Transverse colon (tissue), 4 donors: ENCODE results near the gene PLEKHA6. TPM values are rescaled to one million over a fixed set of nuclear protein-coding genes. Genes with fewer than 3 reads are reported as not detected.

Source experiments
- DNase-seq: peaks from one replicate; pipeline ENCODE4 v3.0.0-alpha.2; 2019
- H3K27ac ChIP-seq, 4 donors: fragments of 200-600 bp; sonication (generic); 2 replicates each; pipeline ENCODE4 v1.5.1; 2016 to 2018; ENCODE audit warnings: inconsistent platforms in 4 of 4
- H3K27me3 ChIP-seq: fragments of 200-600 bp; sonication (generic); 2 replicates; pipeline ENCODE4 v1.5.1; 2017; ENCODE audit warnings: inconsistent platforms
- H3K36me3 ChIP-seq, 4 donors: fragments of 200-600 bp; sonication (generic); 2 replicates each; pipeline ENCODE4 v1.5.1; 2017 to 2019; ENCODE audit warnings: inconsistent platforms in 4 of 4
- H3K4me1 ChIP-seq, 4 donors: fragments of 200-600 bp; sonication (generic); 2 replicates each; pipeline ENCODE4 v1.5.1; 2017 to 2020; ENCODE audit warnings: inconsistent platforms in 4 of 4
- H3K4me3 ChIP-seq, 4 donors: fragments of 200-600 bp; sonication (generic); 1 replicate in 1 of 4; 2 replicates in 3 of 4; pipeline versions ENCODE4 v1.5.1 to v1.6.1; 2017 to 2019; ENCODE audit warnings: inconsistent platforms in 4 of 4
- H3K9me3 ChIP-seq, 2 donors: fragments of 200-600 bp; sonication (generic); 2 replicates each; pipeline ENCODE4 v1.5.1; 2017 to 2019; ENCODE audit warnings: inconsistent platforms in 2 of 2
- CTCF ChIP-seq, 5 experiments: fragments of 200-600 bp in 3 of 5; fragments of 450-650 bp in 2 of 5; sonication (generic) in 3 of 5; IDR thresholded peaks; 1 replicate in 2 of 5; 2 replicates in 3 of 5; pipeline ENCODE4 v1.5.1; 2016 to 2017; ENCODE audit warnings: antibody characterized with exemption in 5 of 5, inconsistent platforms in 3 of 5, mild to moderate bottlenecking in 2 of 5, moderate library complexity in 1 of 5
- EP300 ChIP-seq: sonication (generic); formaldehyde crosslinking; IDR thresholded peaks from one replicate; pipeline ENCODE4 v1.6.1; 2017; ENCODE audit warnings: antibody characterized with exemption, low read depth
- POLR2A ChIP-seq: fragments of 450-650 bp; IDR thresholded peaks from one replicate; pipeline ENCODE4 v1.6.1; 2016; ENCODE audit warnings: antibody characterized with exemption, mild to moderate bottlenecking, moderate library complexity
- POLR2AphosphoS5 ChIP-seq, 3 donors: sonication (generic); formaldehyde crosslinking; IDR thresholded peaks; one replicate each; pipeline ENCODE4 v1.6.1; 2016; ENCODE audit warnings: antibody characterized with exemption in 3 of 3
- WGBS, 2 donors: methylation state at CpG; one replicate each; pipeline ENCODE4 v1.1.5; 2018; ENCODE audit warnings: low coverage in 1 of 2; 5-methylcytosine and 5-hydroxymethylcytosine counted together
- in situ Hi-C, 4 donors: fragments of 200-750 bp; cut with MboI; loops; one replicate each; pipeline versions ENCODE4 v1.15.0 to v1.15.1; 2017; ENCODE audit warnings: low sequenced_read_pairs in 3 of 4, low pct_ligation_motif_present in 1 of 4, low pct_unique_long_range_greater_than_20kb in 1 of 4
- intact Hi-C: fragments of 100-400 bp; cut with DNase I; formaldehyde crosslinking; loops from one replicate; pipeline ENCODE4 v1.15.1; 2023; ENCODE audit warnings: low total_unique reads
- total RNA-seq, 4 donors: library from RNA; depleted of rRNA; stranded (reverse); fragments of >200 nt; gene quantifications; one replicate each; pipeline ENCODE4 v1.1.0, GENCODE V29; 2016

PLEKHA6 gene
- total RNA-seq, 4 donors from 2014 or later, result 58.7 to 209 (median 97.9) TPM

DNA sequence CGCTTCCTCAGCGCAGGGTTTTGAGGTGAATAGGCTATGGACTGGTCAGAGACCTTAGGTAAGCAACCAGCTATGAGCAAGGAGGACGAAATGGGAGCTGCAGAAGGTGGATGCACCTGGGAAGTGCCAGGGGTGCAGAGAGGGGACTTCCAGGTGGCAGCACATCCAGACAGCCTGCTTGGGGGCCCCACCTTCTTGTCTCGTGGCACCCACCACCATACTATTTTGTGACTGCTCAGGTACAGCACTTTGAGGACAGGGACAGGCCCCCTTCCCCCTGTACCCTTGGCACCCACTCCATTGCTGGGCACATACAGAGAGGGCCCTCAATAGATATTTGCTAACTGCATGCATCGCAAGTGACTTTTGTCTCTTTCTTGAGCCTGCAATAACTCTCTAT lies 162.7 kb downstream of the PLEKHA6 start:
- H3K27me3 ChIP-seq, result peaks cover 17% of the 10 kb centered on the region
- H3K4me3 ChIP-seq, result no peak overlapping the region
- in situ Hi-C loops (no loop called here), intact Hi-C loops (no loop called here)
- H3K27ac ChIP-seq, result no peak overlapping the region
- 87 to 90% methylated on average over 3 to 5 of the region's 5 CpGs for WGBS, 2 donors
- no peaks in the 10 kb centered on the region for H3K36me3 ChIP-seq
- H3K4me1 ChIP-seq, result no peaks in the 10 kb centered on the region
- TF ChIP-seq POLR2A, result no peak
- no peak for TF ChIP-seq CTCF (IDR thresholded peaks at IDR 0.05)
- TF ChIP-seq POLR2AphosphoS5 (IDR thresholded peaks at IDR 0.05), result no peak
- no peak for TF ChIP-seq EP300
- no peaks in the 10 kb centered on the region for H3K9me3 ChIP-seq
- no peak for DNase-seq

GRCh38 chr1:204196068-204196795 lies 163.5 kb downstream of the PLEKHA6 start, which contains the start of gene KISS1:
Gene KISS1 (minus strand): TSS chr1:204196491. CDS start chr1:204192876, 3,615 bp downstream.
- peaks cover 25% of the 10 kb centered on the region for H3K27me3 ChIP-seq
- H3K9me3 ChIP-seq, result no peaks in the 10 kb centered on the region
- no peak within 1 kb of the TSS for H3K4me3 ChIP-seq
- intact Hi-C loops, result no loop called here
- no peak for DNase-seq
- no peak within 1 kb of the TSS for H3K27ac ChIP-seq
- TF ChIP-seq CTCF (IDR thresholded peaks at IDR 0.05) (no peak), POLR2A (no peak), EP300 (no peak), POLR2AphosphoS5 (IDR thresholded peaks at IDR 0.05) (no peak)
- in situ Hi-C loops, result no loop called here
- H3K4me1 ChIP-seq, result no peaks in the 10 kb centered on the region
- WGBS, 2 donors, result 54% methylated on average over 18 of the region's 18 CpGs; no CpG with 5 or more reads in 1 of the 2 donors
- H3K36me3 ChIP-seq, result no peaks in the 10 kb centered on the region

DNA sequence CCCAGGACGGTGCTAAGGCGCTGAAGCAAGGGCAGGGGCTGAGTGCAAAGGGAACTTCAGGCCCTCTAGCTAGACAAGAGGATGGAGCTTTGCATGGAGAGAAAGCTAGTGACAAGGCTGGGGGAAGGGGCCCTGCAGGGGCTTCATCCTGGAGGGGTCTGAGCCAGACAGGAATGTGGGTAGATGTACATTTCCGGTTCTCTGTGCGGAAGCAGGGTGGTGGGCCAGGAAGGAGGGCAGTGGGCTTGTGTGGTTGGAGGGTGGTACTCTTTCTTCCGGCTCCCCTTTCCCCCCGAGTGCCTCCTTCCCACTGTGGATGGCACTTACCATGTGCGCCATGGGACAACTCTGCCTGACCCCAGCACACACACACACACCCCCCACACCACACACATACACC lies 165.0 kb downstream of the PLEKHA6 start:
- intact Hi-C loops (no loop called here), in situ Hi-C loops (no loop called here)
- Histone ChIP-seq H3K4me1 (peaks cover 0 to 10% (median 6%) of the 10 kb centered on the region in 4 donors), H3K36me3 (no peaks in the 10 kb centered on the region), H3K27me3 (peaks cover 34% of the 10 kb centered on the region), H3K27ac (no peak overlapping the region), H3K4me3 (no peak overlapping the region), H3K9me3 (no peaks in the 10 kb centered on the region)
- DNase-seq, result no peak
- TF ChIP-seq POLR2AphosphoS5 (IDR thresholded peaks at IDR 0.05) (no peak), EP300 (no peak), CTCF (IDR thresholded peaks at IDR 0.05) (no peak), POLR2A (no peak)
- WGBS, 2 donors, result 55 to 78% methylated on average over 7 of the region's 7 CpGs

DNA sequence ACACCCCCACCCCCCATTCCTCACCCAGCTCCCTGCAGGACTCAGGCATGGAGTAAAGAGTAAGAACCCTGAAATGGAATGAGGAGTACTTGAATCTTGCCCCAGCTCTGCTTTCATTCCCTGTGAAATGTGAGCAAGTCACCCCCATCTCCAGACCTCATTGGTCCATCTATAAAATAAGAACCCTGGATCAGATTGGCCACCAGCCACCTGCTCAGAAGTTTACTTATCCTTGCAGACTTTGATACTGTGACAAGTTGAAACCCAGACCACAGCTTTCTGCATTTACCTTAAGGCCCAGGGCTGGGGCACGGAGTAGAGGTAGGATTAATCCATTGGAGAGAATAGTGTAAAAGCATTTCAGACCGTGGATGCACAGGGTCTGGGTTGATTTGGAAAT lies 165.6 kb downstream of the PLEKHA6 start:
- no peak for TF ChIP-seq CTCF (IDR thresholded peaks at IDR 0.05)
- no peak for TF ChIP-seq POLR2A
- no peak for TF ChIP-seq POLR2AphosphoS5 (IDR thresholded peaks at IDR 0.05)
- no peak for TF ChIP-seq EP300
- no peaks in the 10 kb centered on the region for H3K9me3 ChIP-seq
- DNase-seq, result no peak
- peaks cover 0 to 10% (median 6%) of the 10 kb centered on the region in 4 donors for H3K4me1 ChIP-seq
- H3K27me3 ChIP-seq, result peaks cover 40% of the 10 kb centered on the region
- no peaks in the 10 kb centered on the region for H3K36me3 ChIP-seq
- H3K4me3 ChIP-seq, result no peak overlapping the region
- H3K27ac ChIP-seq, result no peak overlapping the region
- in situ Hi-C loops, result no loop called here
- intact Hi-C loops, result no loop called here
- 54% methylated on average over 2 of the region's 2 CpGs; no CpG with 5 or more reads in 1 of the 2 donors for WGBS, 2 donors
